ENCODE data around the gene RPL13A.

Gene RPL13A

GRCh38 chr19:49506575-49507105, 19.2 kb downstream of the RPL13A start:
- DNase-seq (ENCODE audit: low read depth in 3 of 3): peak in 1 of 3 donors; percentile 70

GRCh38 chr19:49507803-49508494, 20.5 kb downstream of the RPL13A start:
- no peak for DNase-seq (ENCODE audit: low read depth in 3 of 3)

- no peak for DNase-seq (ENCODE audit: low read depth in 3 of 3)
These were observed 25.8 kb downstream of the RPL13A start for GRCh38 chr19:49512970-49513745.

DNA sequence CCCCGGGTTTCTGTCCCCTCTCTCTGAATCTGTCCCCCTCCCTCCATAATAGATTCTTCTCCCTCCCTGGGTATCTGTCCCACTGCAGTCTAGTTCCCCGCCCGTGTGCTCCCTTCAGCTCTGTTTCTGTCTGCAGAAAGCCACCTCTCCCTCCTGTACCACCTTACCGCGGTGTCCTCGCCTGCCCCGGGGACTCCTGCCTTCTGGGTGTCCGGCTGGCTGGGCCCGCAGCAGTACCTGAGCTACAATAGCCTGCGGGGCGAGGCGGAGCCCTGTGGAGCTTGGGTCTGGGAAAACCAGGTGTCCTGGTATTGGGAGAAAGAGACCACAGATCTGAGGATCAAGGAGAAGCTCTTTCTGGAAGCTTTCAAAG, 26.3 kb downstream of the RPL13A start:
- no peak for DNase-seq (ENCODE audit: low read depth in 3 of 3)

- no peak for DNase-seq (ENCODE audit: low read depth in 3 of 3)
These were observed 26.7 kb downstream of the RPL13A start for GRCh38 chr19:49514151-49514550.

- no peak for DNase-seq (ENCODE audit: low read depth in 3 of 3)
These were observed 28.4 kb downstream of the RPL13A start for GRCh38 chr19:49515767-49516166.

GRCh38 chr19:49518033-49518432, 30.6 kb downstream of the RPL13A start:
- DNase-seq (ENCODE audit: low read depth in 3 of 3): no peak

DNA sequence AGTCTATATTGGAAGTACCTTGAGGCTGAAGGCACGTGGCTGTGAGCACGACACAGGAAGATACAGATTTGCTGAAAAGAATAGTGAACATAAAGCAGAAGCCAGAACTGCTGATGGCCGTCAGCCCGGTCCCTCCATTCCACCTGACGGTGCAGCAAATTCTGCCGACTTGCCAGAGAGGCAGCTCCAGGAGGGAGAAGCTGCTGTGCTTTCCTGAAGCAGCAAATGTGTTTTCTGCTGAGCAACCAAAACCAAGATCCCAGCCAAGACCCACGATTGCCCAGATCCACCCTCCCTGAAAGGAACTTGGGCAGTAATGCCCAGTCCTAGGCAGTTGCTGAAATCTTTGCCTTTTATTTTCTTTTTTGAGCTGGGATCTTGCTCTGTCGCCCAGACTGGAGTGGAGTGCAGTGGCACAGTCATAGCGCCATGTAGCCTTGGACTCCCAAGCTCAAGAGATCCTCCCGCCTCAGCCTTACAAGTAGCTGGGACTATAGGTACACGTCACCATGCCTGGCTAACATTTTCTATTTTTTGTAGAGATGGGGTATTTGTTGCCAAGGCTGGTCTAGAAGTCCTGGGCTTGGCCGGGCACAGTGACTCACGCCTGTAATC, 33.4 kb downstream of the RPL13A start:
- no peak for DNase-seq (ENCODE audit: low read depth in 3 of 3)

GRCh38 chr19:49524812-49525455, 37.5 kb downstream of the RPL13A start:
- DNase-seq (ENCODE audit: low read depth in 3 of 3): no peak

DNA sequence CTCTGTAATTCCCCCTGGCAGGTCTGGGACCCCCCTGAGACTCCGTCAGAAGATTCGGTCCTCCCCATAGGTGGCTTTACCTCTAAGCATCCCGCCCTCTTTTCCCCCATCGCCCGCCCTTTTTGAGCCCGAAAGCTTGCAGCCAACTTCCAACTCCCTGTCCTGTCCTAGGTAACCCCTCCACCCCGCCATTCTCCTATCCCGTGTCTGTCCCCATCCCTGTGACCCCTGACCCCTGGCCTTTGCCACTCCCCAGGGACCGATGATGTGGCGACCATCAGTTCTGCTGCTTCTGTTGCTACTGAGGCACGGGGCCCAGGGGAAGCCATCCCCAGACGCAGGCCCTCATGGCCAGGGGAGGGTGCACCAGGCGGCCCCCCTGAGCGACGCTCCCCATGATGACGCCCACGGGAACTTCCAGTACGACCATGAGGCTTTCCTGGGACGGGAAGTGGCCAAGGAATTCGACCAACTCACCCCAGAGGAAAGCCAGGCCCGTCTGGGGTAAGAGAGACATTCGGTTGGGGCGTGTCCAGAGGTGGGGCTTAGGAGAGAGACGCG, 40.9 kb downstream of the RPL13A start:
- no peak for DNase-seq (ENCODE audit: low read depth in 3 of 3)

DNA sequence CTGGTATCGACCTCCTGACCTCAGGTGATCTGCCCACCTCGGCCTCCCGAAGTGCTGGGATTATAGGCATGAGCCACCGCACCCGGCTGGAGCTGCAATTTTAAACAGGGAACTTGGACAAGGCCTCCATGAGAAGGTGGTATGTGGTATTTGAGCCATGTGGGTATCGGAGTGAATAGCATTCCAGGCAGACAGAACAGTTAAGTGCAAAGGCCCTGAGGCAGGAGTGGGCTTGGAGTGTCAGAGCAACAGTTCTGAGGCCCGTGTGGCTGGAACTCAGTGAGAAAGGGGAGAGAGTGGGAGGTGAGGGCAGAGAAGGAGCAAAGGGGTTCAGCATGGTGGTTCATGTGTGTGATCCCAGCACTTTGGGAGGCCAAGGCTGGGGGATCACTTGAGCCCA, 43.3 kb downstream of the RPL13A start:
- no peak for DNase-seq (ENCODE audit: low read depth in 3 of 3)

DNA sequence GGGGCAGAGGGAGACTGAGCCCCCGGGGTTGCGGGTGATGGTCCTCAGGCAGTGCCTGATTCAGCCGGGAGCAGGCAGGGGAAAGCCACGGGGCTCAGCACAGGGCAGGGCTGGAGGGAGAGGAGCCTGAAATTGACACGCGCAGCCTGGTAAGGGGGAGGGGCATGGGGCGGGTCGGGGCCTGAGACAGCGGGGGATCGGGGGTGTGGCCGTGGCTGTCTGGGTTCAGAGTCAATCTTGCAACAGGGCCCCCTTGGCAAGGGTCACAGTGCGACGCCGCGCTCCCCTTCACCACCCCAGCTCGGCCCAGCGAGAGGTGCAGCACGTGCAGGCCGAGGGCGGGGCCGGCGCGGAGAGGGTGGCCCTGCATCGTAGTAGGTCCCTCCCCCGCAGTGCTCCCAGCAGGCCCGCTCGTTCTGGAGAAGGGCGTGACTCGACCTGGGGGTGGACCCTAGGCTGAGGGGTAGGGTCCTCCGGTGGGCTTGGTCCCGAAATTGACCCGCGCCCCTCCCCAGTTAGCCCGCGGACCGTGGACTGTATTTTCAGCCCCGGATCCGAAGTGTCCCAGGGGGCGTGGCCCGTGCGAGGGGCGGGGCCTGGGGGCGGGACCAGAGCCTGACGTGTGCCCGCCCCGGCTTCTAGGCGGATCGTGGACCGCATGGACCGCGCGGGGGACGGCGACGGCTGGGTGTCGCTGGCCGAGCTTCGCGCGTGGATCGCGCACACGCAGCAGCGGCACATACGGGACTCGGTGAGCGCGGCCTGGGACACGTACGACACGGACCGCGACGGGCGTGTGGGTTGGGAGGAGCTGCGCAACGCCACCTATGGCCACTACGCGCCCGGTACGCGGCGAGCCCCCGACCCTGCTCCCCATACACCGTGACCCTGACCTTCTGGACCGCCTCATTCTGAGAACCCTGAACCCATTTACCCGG, 46.4 kb downstream of the RPL13A start:
- DNase-seq (ENCODE audit: low read depth in 3 of 3): peak; percentile 58 to 84 (median 63)

- DNase-seq (ENCODE audit: low read depth in 3 of 3): no peak
These were observed 47.4 kb downstream of the RPL13A start for GRCh38 chr19:49534632-49535385.

DNA sequence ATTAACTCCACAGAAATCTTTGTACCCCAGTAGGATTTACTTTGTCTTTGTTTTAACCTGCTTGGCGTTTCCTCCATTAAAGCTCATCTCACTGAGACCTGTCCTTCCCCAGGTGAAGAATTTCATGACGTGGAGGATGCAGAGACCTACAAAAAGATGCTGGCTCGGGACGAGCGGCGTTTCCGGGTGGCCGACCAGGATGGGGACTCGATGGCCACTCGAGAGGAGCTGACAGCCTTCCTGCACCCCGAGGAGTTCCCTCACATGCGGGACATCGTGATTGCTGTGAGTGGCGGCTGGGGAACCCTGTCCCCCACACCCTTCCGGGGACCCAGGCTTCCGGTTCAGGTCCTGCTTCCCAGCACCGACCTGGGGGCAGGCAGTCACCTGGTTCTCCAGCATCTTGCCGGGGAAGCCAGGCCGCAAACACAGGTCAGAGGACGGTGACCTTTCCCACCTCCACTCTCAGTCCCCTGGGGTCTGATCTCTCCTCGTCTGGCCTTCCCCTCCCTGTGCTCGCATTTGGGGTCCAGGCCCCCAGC, 49.6 kb downstream of the RPL13A start:
- no peak for DNase-seq (ENCODE audit: low read depth in 3 of 3)

GRCh38 chr19:49538643-49539042, 51.2 kb downstream of the RPL13A start:
- no peak for DNase-seq (ENCODE audit: low read depth in 3 of 3)

DNA sequence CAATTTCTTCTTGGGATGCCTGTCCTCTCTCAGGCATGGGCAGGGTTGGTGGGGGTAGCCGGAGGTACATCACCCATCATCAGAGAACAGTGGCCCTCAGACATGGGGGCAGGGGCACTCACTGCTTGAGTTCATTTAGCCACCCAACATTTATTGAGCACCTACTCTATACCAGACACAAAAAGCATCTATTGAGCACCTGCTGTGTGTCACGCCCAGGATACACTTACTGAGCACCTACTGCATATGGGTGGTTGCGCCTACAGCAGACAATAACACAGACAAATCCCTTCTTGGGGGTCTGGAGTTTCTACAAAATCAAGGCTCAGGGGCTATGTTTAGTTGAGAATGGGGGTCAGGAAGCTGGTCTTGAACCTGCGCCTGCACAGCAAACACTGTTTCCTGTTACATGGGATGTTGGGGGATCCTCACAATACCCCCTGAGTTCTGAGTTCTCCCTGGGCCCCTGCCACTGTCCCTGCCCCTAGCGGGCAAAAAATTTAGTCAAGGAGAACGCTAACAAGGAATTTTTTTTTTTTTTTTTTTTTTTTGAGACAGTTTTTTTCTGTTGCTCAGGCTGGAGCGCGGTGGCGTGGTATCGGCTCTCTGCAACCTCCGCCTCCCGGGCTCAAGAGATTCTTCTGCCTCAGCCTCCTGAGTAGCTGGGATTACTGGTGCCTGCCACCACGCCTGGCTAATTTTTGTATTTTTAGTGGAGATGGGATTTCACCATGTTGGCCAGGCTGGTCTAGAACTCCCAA, 52.0 kb downstream of the RPL13A start:
- DNase-seq (ENCODE audit: low read depth in 3 of 3): no peak

Data from stimulated activated CD4-positive, alpha-beta T cell treated with anti-CD3 and anti-CD28 coated beads, TNF-alpha, amount 100 ng/mL, for 48 hours (primary cell).